ENCODE results near the gene PAGE2B.

GRCh38 chrX:55107262-55107661 lies 32.4 kb downstream of the PAGE2B start:
- TF ChIP-seq POLR2A (IDR thresholded peaks at IDR 0.05; ENCODE audit: borderline replicate concordance, extremely low read depth, insufficient read depth, insufficient read length) (no peak), CTCF (IDR thresholded peaks at IDR 0.05 in 2 of 3, conservative IDR thresholded peaks at IDR 0.05 in 1 of 3; ENCODE audit: borderline replicate concordance in 1 of 3, insufficient read depth in 1 of 3, low read depth in 2 of 3, low read length in 2 of 3) (no peak), EGR1 (IDR thresholded peaks at IDR 0.05; ENCODE audit: low read depth) (no peak)
